HG02943 (cell line): Measurements from ENCODE around the gene UBE2E3.
"Not testable (repeated sequence)": the region's sequence is repeated elsewhere in the genome, so short reads cannot be mapped to it uniquely, and the experiment has no call there.

Experiments used
- ATAC-seq: cut with Tn5 transposase; IDR thresholded peaks from one replicate; pipeline ENCODE4 v1.9.1; 2021; ENCODE audit warnings: mild to moderate bottlenecking, low read depth, moderate library complexity; ENCODE audit not compliant: unreplicated experiment

The UBE2E3 gene

GRCh38 chr2:181072486-181073235, 92.3 kb downstream of the UBE2E3 start:
- no peak for ATAC-seq

- ATAC-seq: no peak
Observed at GRCh38 chr2:181073896-181074295, 93.5 kb downstream of the UBE2E3 start.

GRCh38 chr2:181074457-181074856, 94.1 kb downstream of the UBE2E3 start:
- ATAC-seq: no peak

- ATAC-seq: no peak
Observed at GRCh38 chr2:181076658-181077057, 96.3 kb downstream of the UBE2E3 start.

- no peak for ATAC-seq
Observed at GRCh38 chr2:181077128-181077709, 96.8 kb downstream of the UBE2E3 start.

GRCh38 chr2:181083140-181083539, 102.7 kb downstream of the UBE2E3 start:
- no peak for ATAC-seq

GRCh38 chr2:181085734-181086133, 105.3 kb downstream of the UBE2E3 start:
- no peak for ATAC-seq

GRCh38 chr2:181091920-181092319, 111.5 kb downstream of the UBE2E3 start:
- not testable (repeated sequence) for ATAC-seq

GRCh38 chr2:181095486-181095885, 115.1 kb downstream of the UBE2E3 start:
- no peak for ATAC-seq

GRCh38 chr2:181103659-181104058, 123.3 kb downstream of the UBE2E3 start:
- no peak for ATAC-seq

- no peak for ATAC-seq
Observed at GRCh38 chr2:181104512-181105115, 124.2 kb downstream of the UBE2E3 start.

GRCh38 chr2:181105562-181105961, 125.2 kb downstream of the UBE2E3 start:
- ATAC-seq: no peak

- no peak for ATAC-seq
Observed at GRCh38 chr2:181106229-181106628, 125.8 kb downstream of the UBE2E3 start.

- peak; percentile 99 for ATAC-seq
Observed at GRCh38 chr2:181106789-181107627, 126.6 kb downstream of the UBE2E3 start.

GRCh38 chr2:181107628-181107945, 127.2 kb downstream of the UBE2E3 start:
- no peak for ATAC-seq

- no peak for ATAC-seq
Observed at GRCh38 chr2:181111059-181111458, 130.7 kb downstream of the UBE2E3 start.

GRCh38 chr2:181112916-181113315, 132.5 kb downstream of the UBE2E3 start:
- ATAC-seq: no peak
